GM12878 (cell line): ENCODE measurements around the gene FAF1. TPM values are rescaled to one million over a fixed set of nuclear protein-coding genes. Genes with fewer than 3 reads are reported as not detected.

Experiments used
- ATAC-seq: fragments of 200-7000 bp; cut with Tn5 transposase; 3 replicates; pipeline ENCODE4 v1.9.1; 2020; ENCODE audit warnings: mild to moderate bottlenecking, moderate library complexity
- BruUV-seq: library from RNA; stranded (reverse); fragments of 400-500 nt; replicated peaks from 2 replicates; lab custom pipeline; 2021; lab: Mats Ljungman, UMichigan
- CTCF ChIA-PET: fragments of 300-600 bp; sonication (Branson Sonifier 250); formaldehyde crosslinking; extraction: SDS; loops from one replicate; lab custom pipeline; 2021; ENCODE audit warnings: inconsistent platforms; lab: Yijun Ruan, JAX
- POLR2A ChIA-PET: fragments of 350-600 bp; formaldehyde crosslinking; extraction: SDS; loops from one replicate; lab custom pipeline; 2021; ENCODE audit warnings: inconsistent platforms; lab: Charles Lee
- RAD21 ChIA-PET: fragments of 300-600 bp; sonication (Branson Sonifier 250); formaldehyde crosslinking; loops from one replicate; lab custom pipeline; 2023; ENCODE audit warnings: antibody characterized with exemption; ENCODE audit not compliant: unreplicated experiment; lab: Charles Lee
- SMC1A ChIA-PET: fragments of 300-600 bp; sonication (Branson Sonifier 250); formaldehyde crosslinking; loops from one replicate; lab custom pipeline; 2023; ENCODE audit not compliant: unreplicated experiment, uncharacterized antibody; lab: Charles Lee
- DNase-seq: peaks from one replicate; pipeline ENCODE4 v3.0.0-alpha.2; 2011; ENCODE audit warnings: low read depth, low spot score
- FAIRE-seq: peaks from 3 replicates; lab custom pipeline; 2011; peaks lifted over from hg19 to GRCh38; lab: Jason Lieb, UNC
- H2AFZ ChIP-seq: 2 replicates; pipeline ENCODE4 v1.6.0; 2011; ENCODE audit warnings: low read depth, low read length, control low read depth; ENCODE audit not compliant: control insufficient read depth
- H3K27ac ChIP-seq: 2 replicates; pipeline ENCODE4 v1.5.1; 2011; ENCODE audit warnings: control low read depth; ENCODE audit not compliant: control insufficient read depth, insufficient read depth
- H3K27me3 ChIP-seq, 2 experiments: replicated peaks in 1 of 2; 2 replicates each; pipeline versions ENCODE4 v1.6.0 to v1.6.1; 2011; ENCODE audit warnings: low read length in 1 of 2; ENCODE audit not compliant: control insufficient read depth in 2 of 2, insufficient read depth in 2 of 2
- H3K36me3 ChIP-seq, 2 experiments: 2 replicates each; pipeline ENCODE4 v1.5.1; 2011; ENCODE audit warnings: low read length in 1 of 2; ENCODE audit not compliant: control insufficient read depth in 2 of 2, insufficient read depth in 2 of 2
- H3K4me1 ChIP-seq: 2 replicates; pipeline ENCODE4 v1.6.1; 2011; ENCODE audit warnings: mild to moderate bottlenecking, low read length, moderate library complexity, mixed read lengths; ENCODE audit not compliant: control insufficient read depth, insufficient read depth
- H3K4me2 ChIP-seq: 2 replicates; pipeline ENCODE4 v1.6.0; 2011; ENCODE audit warnings: control low read depth; ENCODE audit not compliant: control insufficient read depth, insufficient read depth
- H3K4me3 ChIP-seq: fragments of 200-600 bp; sonication (generic); 2 replicates; pipeline ENCODE4 v1.5.1; 2016
- H3K79me2 ChIP-seq: 2 replicates; pipeline ENCODE4 v1.6.0; 2011; ENCODE audit warnings: low read length; ENCODE audit not compliant: control insufficient read depth, insufficient read depth
- H3K9ac ChIP-seq: 2 replicates; pipeline ENCODE4 v1.8.0; 2011; ENCODE audit warnings: low read length, control low read depth, mixed read lengths; ENCODE audit not compliant: control insufficient read depth, insufficient read depth
- H3K9me3 ChIP-seq: replicated peaks from 3 replicates; pipeline ENCODE4 v1.5.1; 2011; ENCODE audit warnings: mild to moderate bottlenecking, low read length; ENCODE audit not compliant: control insufficient read depth, insufficient read depth
- H4K20me1 ChIP-seq: 2 replicates; pipeline ENCODE4 v1.6.0; 2011; ENCODE audit not compliant: control insufficient read depth, insufficient read depth
- EED ChIP-seq: sonication (generic); IDR thresholded peaks from 2 replicates; pipeline ENCODE4 v1.6.1; 2016; ENCODE audit warnings: antibody characterized with exemption, low read depth
- HSF1 ChIP-seq: fragments of 150-350 bp; IDR thresholded peaks from 2 replicates; pipeline ENCODE4 v1.6.1; 2014; ENCODE audit warnings: mild to moderate bottlenecking, low read depth, low read length
- JUNB ChIP-seq: IDR thresholded peaks from 2 replicates; pipeline ENCODE4 v1.6.1; 2016; ENCODE audit warnings: antibody characterized with exemption, mild to moderate bottlenecking
- KDM1A ChIP-seq: fragments of 200-600 bp; sonication (generic); IDR thresholded peaks from 2 replicates; pipeline ENCODE4 v1.6.1; 2016; ENCODE audit warnings: borderline replicate concordance
- ZBTB40 ChIP-seq: fragments of 450-650 bp; IDR thresholded peaks from 2 replicates; pipeline ENCODE4 v1.6.1; 2016; ENCODE audit warnings: mild to moderate bottlenecking, moderate library complexity, borderline replicate concordance
- WGBS: methylation state at CpG from one replicate; pipeline ENCODE4 v1.1.6; 2016; ENCODE audit warnings: low lambda C conversion rate; ENCODE audit not compliant: insufficient replicate concordance, insufficient coverage; ENCODE audit errors: missing lambda C conversion rate; 5-methylcytosine and 5-hydroxymethylcytosine counted together
- in situ Hi-C: fragments of 300-500 bp; cut with MboI; formaldehyde crosslinking; loops from 9 replicates; pipeline ENCODE4 v1.14.3; 2018; ENCODE audit warnings: mixed read lengths
- intact Hi-C: fragments of 100-400 bp; cut with micrococcal nuclease; formaldehyde crosslinking; loops from one replicate; pipeline ENCODE4 v1.14.2; 2022; ENCODE audit not compliant: unreplicated experiment
- polyA plus RNA-seq, 11 experiments: library from polyadenylated mRNA; depleted of rRNA in 4 of 11; unstranded in 6 of 11; stranded (reverse) in 5 of 11; fragments of >200 nt; fragmentation: Nextera tagmentation in 4 of 11; fragmentation: Illumina TruSeq in 1 of 11; extraction: Ambion mirVana in 4 of 11; extraction: Trizol in 1 of 11; gene quantifications; 1 replicate in 1 of 11; 2 replicates in 10 of 11; pipeline versions ENCODE4 v1.2.1 to v1.2.3, GENCODE V29; 2011 to 2016; ENCODE audit warnings: inconsistent platforms in 2 of 11, missing spikeins in 2 of 11, low read depth in 1 of 11
- total RNA-seq, 4 experiments: library from RNA; depleted of rRNA in 3 of 4; stranded (reverse); fragments of >200 nt in 3 of 4; fragmentation: Illumina TruSeq in 1 of 4; extraction: Trizol in 1 of 4; gene quantifications; 2 replicates each; pipeline versions ENCODE4 v1.2.1 to v1.2.3, GENCODE V29; 2013 to 2021

The FAF1 gene
- total and polyA plus RNA-seq, 10 of the 15 experiments (the other 5 are each of a cell fraction or from before 2014, with no cell fraction given) = 8.6 to 54.5 (median 23.7) TPM

- in situ Hi-C loops = no loop called here
- Histone ChIP-seq H3K9ac (no peak overlapping the region), H3K79me2 (no peaks in the 10 kb centered on the region), H3K4me1 (no peaks in the 10 kb centered on the region), H3K4me2 (no peak overlapping the region), H2AFZ (no peak overlapping the region), H3K36me3 (no peaks in the 10 kb centered on the region), H3K9me3 (no peaks in the 10 kb centered on the region; the same call in 2 of the 3 replicates), H3K4me3 (no peak overlapping the region), H3K27me3 (peaks cover 20 to 36% of the 10 kb centered on the region in 2 experiments), H4K20me1 (no peaks in the 10 kb centered on the region), H3K27ac (no peak overlapping the region)
- no peak for FAIRE-seq
- intact Hi-C loops = no loop called here
- BruUV-seq = no TSS peak
- TF ChIP-seq KDM1A (no peak), JUNB (no peak), EED (no peak), HSF1 (no peak), ZBTB40 (no peak)
- WGBS = 41% methylated on average over 19 of the region's 20 CpGs
- SMC1A ChIA-PET = no interaction called here
- RAD21 ChIA-PET = no interaction called here
- no peak for ATAC-seq
- no peak for DNase-seq
- POLR2A ChIA-PET = no interaction called here
- CTCF ChIA-PET = no interaction called here
Measured at GRCh38 chr1:50417946-50418599, 542.0 kb downstream of the FAF1 start.
